ENCODE data around the gene CDK7.
"Not testable (repeated sequence)": the region's sequence is repeated elsewhere in the genome, so short reads cannot be mapped to it uniquely, and the experiment has no call there.

CDK7 gene

GRCh38 chr5:69231851-69232250 lies 2.8 kb upstream of the CDK7 start:
- Histone ChIP-seq H3K4me1 (ENCODE audit: control insufficient read depth in 2 of 2, insufficient read depth in 1 of 2, low read depth in 1 of 2, low read length in 2 of 2) (no peaks in the 10 kb centered on the region), H2AK5ac (ENCODE audit: low read depth, low read length) (no peak overlapping the region), H3K9ac (ENCODE audit: low read depth, low read length, poor library complexity) (no peak overlapping the region), H2AFZ (ENCODE audit: low read length) (no peak overlapping the region), H3K36me3 (replicated peaks in 1 of 2; ENCODE audit: control insufficient read depth in 2 of 2, insufficient read depth in 2 of 2, low read length in 2 of 2) (peaks cover 2 to 34% of the 10 kb centered on the region in 2 donors), H3K18ac (ENCODE audit: low read length) (no peak overlapping the region), H2BK5ac (ENCODE audit: low read length) (no peak overlapping the region), H3K9me3 (replicated peaks in 1 of 2; ENCODE audit: control insufficient read depth in 2 of 2, insufficient read depth in 1 of 2, low read depth in 1 of 2, low read length in 2 of 2) (no peaks in the 10 kb centered on the region), H3K14ac (ENCODE audit: low read length) (no peak overlapping the region), H3K79me1 (ENCODE audit: low read depth, low read length) (no peaks in the 10 kb centered on the region), H3K27me3 (ENCODE audit: control insufficient read depth in 3 of 3, insufficient read depth in 3 of 3, low read depth in 1 of 3, low read length in 3 of 3) (no peaks in the 10 kb centered on the region), H3K4ac (ENCODE audit: low read length) (no peak overlapping the region), H3K27ac (replicated peaks; ENCODE audit: low read length) (no peak overlapping the region), H3K4me2 (ENCODE audit: insufficient read depth, low read length, poor library complexity, severe bottlenecking) (no peak overlapping the region), H4K91ac (ENCODE audit: low read depth, low read length, poor library complexity) (no peak overlapping the region), H3K23ac (ENCODE audit: low read depth, low read length, poor library complexity) (no peak overlapping the region), H4K8ac (ENCODE audit: low read depth, low read length) (no peak overlapping the region), H2BK120ac (ENCODE audit: low read depth, low read length) (no peak overlapping the region), H3K4me3 (ENCODE audit: low read length in 2 of 2) (no peak overlapping the region), H2BK15ac (ENCODE audit: low read length) (no peak overlapping the region), H2BK12ac (ENCODE audit: low read length) (no peak overlapping the region)
- no peak for DNase-seq (ENCODE audit: low spot score)
- WGBS, 2 donors (ENCODE audit: extremely low coverage in 2 of 2, insufficient read length in 2 of 2, insufficient replicate concordance in 1 of 2) = no CpG with 5 or more reads among the region's 2 CpGs

- H2BK120ac ChIP-seq (ENCODE audit: low read depth, low read length); H3K4me1 ChIP-seq (ENCODE audit: control insufficient read depth in 2 of 2, insufficient read depth in 1 of 2, low read depth in 1 of 2, low read length in 2 of 2); H4K8ac ChIP-seq (ENCODE audit: low read depth, low read length); H3K14ac ChIP-seq (ENCODE audit: low read length); H2BK5ac ChIP-seq (ENCODE audit: low read length); H3K9me3 ChIP-seq (replicated peaks in 1 of 2; ENCODE audit: control insufficient read depth in 2 of 2, insufficient read depth in 1 of 2, low read depth in 1 of 2, low read length in 2 of 2); H2AK5ac ChIP-seq (ENCODE audit: low read depth, low read length); H2AFZ ChIP-seq (ENCODE audit: low read length); H3K79me1 ChIP-seq (ENCODE audit: low read depth, low read length); H3K23ac ChIP-seq (ENCODE audit: low read depth, low read length, poor library complexity); H3K18ac ChIP-seq (ENCODE audit: low read length); H3K4ac ChIP-seq (ENCODE audit: low read length); H3K4me2 ChIP-seq (ENCODE audit: insufficient read depth, low read length, poor library complexity, severe bottlenecking); DNase-seq (ENCODE audit: low spot score); H3K27ac ChIP-seq (replicated peaks; ENCODE audit: low read length); H3K4me3 ChIP-seq (ENCODE audit: low read length in 2 of 2); H2BK12ac ChIP-seq (ENCODE audit: low read length); H3K27me3 ChIP-seq (ENCODE audit: control insufficient read depth in 3 of 3, insufficient read depth in 3 of 3, low read depth in 1 of 3, low read length in 3 of 3); H3K9ac ChIP-seq (ENCODE audit: low read depth, low read length, poor library complexity); H4K91ac ChIP-seq (ENCODE audit: low read depth, low read length, poor library complexity); H2BK15ac ChIP-seq (ENCODE audit: low read length): not testable (repeated sequence)
- WGBS, 2 donors (ENCODE audit: extremely low coverage in 2 of 2, insufficient read length in 2 of 2, insufficient replicate concordance in 1 of 2) = no CpG with 5 or more reads among the region's 9 CpGs
- peaks cover 3 to 42% of the 10 kb centered on the region in 2 donors for H3K36me3 ChIP-seq (replicated peaks in 1 of 2; ENCODE audit: control insufficient read depth in 2 of 2, insufficient read depth in 2 of 2, low read length in 2 of 2)
Observed at GRCh38 chr5:69236733-69237132, 2.0 kb downstream of the CDK7 start.

- DNase-seq (ENCODE audit: low spot score) = no peak
- H3K4ac ChIP-seq (ENCODE audit: low read length) = no peak overlapping the region
- H4K91ac ChIP-seq (ENCODE audit: low read depth, low read length, poor library complexity) = no peak overlapping the region
- H2BK12ac ChIP-seq (ENCODE audit: low read length) = no peak overlapping the region
- H3K18ac ChIP-seq (ENCODE audit: low read length) = no peak overlapping the region
- H2BK5ac ChIP-seq (ENCODE audit: low read length) = no peak overlapping the region
- H3K4me3 ChIP-seq (ENCODE audit: low read length in 2 of 2) = no peak overlapping the region
- no peaks in the 10 kb centered on the region for H3K4me1 ChIP-seq (ENCODE audit: control insufficient read depth in 2 of 2, insufficient read depth in 1 of 2, low read depth in 1 of 2, low read length in 2 of 2)
- H3K4me2 ChIP-seq (ENCODE audit: insufficient read depth, low read length, poor library complexity, severe bottlenecking) = no peak overlapping the region
- H3K14ac ChIP-seq (ENCODE audit: low read length) = no peak overlapping the region
- H2AK5ac ChIP-seq (ENCODE audit: low read depth, low read length) = no peak overlapping the region
- H3K36me3 ChIP-seq (replicated peaks in 1 of 2; ENCODE audit: control insufficient read depth in 2 of 2, insufficient read depth in 2 of 2, low read length in 2 of 2) = peaks cover 3 to 45% of the 10 kb centered on the region in 2 donors
- no peak overlapping the region for H3K23ac ChIP-seq (ENCODE audit: low read depth, low read length, poor library complexity)
- H3K9me3 ChIP-seq (replicated peaks in 1 of 2; ENCODE audit: control insufficient read depth in 2 of 2, insufficient read depth in 1 of 2, low read depth in 1 of 2, low read length in 2 of 2) = peaks cover 0 to 10% of the 10 kb centered on the region in 2 donors
- H2BK15ac ChIP-seq (ENCODE audit: low read length) = no peak overlapping the region
- H2BK120ac ChIP-seq (ENCODE audit: low read depth, low read length) = no peak overlapping the region
- no peak overlapping the region for H4K8ac ChIP-seq (ENCODE audit: low read depth, low read length)
- H3K9ac ChIP-seq (ENCODE audit: low read depth, low read length, poor library complexity) = no peak overlapping the region
- no peak overlapping the region for H3K27ac ChIP-seq (replicated peaks; ENCODE audit: low read length)
- no peak overlapping the region for H2AFZ ChIP-seq (ENCODE audit: low read length)
- no peaks in the 10 kb centered on the region for H3K27me3 ChIP-seq (ENCODE audit: control insufficient read depth in 3 of 3, insufficient read depth in 3 of 3, low read depth in 1 of 3, low read length in 3 of 3)
- peaks cover 2% of the 10 kb centered on the region for H3K79me1 ChIP-seq (ENCODE audit: low read depth, low read length)
- WGBS, 2 donors (ENCODE audit: extremely low coverage in 2 of 2, insufficient read length in 2 of 2, insufficient replicate concordance in 1 of 2) = no CpG with 5 or more reads among the region's 3 CpGs
Observed at GRCh38 chr5:69237877-69238276, 3.2 kb downstream of the CDK7 start.

DNA sequence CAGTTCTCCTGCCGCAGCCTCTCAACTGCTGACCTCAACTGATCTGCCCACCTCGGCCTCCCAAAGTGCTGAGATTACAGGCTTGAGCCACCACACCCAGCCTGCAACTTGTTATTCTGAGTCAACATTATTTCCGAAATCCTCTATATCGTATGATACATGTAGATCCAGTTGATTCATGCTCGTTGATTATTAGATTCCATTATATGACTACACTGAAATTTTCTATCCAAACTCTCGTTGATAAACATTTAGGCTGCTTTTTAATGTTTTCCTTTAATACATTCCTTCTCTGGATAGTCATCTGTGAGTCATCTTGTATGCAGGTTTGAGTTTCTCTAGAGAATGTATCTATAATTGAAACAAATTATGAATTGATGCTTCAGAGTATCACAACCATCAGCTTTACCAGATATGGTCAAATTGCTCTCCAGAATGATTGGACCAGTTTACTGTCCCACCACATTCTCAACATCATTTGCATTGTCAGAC lies 4.1 kb downstream of the CDK7 start:
- Histone ChIP-seq H2AK5ac (ENCODE audit: low read depth, low read length) (no peak overlapping the region), H4K8ac (ENCODE audit: low read depth, low read length) (no peak overlapping the region), H3K79me1 (ENCODE audit: low read depth, low read length) (peaks cover 2% of the 10 kb centered on the region), H2BK15ac (ENCODE audit: low read length) (no peak overlapping the region), H3K27me3 (ENCODE audit: control insufficient read depth in 3 of 3, insufficient read depth in 3 of 3, low read depth in 1 of 3, low read length in 3 of 3) (no peaks in the 10 kb centered on the region), H2BK5ac (ENCODE audit: low read length) (no peak overlapping the region), H3K4ac (ENCODE audit: low read length) (no peak overlapping the region), H4K91ac (ENCODE audit: low read depth, low read length, poor library complexity) (no peak overlapping the region), H3K4me2 (ENCODE audit: insufficient read depth, low read length, poor library complexity, severe bottlenecking) (no peak overlapping the region), H3K23ac (ENCODE audit: low read depth, low read length, poor library complexity) (no peak overlapping the region), H3K18ac (ENCODE audit: low read length) (no peak overlapping the region), H2BK120ac (ENCODE audit: low read depth, low read length) (no peak overlapping the region), H2BK12ac (ENCODE audit: low read length) (no peak overlapping the region), H3K27ac (replicated peaks; ENCODE audit: low read length) (no peak overlapping the region), H3K9ac (ENCODE audit: low read depth, low read length, poor library complexity) (no peak overlapping the region), H3K4me3 (ENCODE audit: low read length in 2 of 2) (no peak overlapping the region), H2AFZ (ENCODE audit: low read length) (no peak overlapping the region), H3K9me3 (replicated peaks in 1 of 2; ENCODE audit: control insufficient read depth in 2 of 2, insufficient read depth in 1 of 2, low read depth in 1 of 2, low read length in 2 of 2) (peaks cover 0 to 10% of the 10 kb centered on the region in 2 donors), H3K4me1 (ENCODE audit: control insufficient read depth in 2 of 2, insufficient read depth in 1 of 2, low read depth in 1 of 2, low read length in 2 of 2) (no peaks in the 10 kb centered on the region), H3K14ac (ENCODE audit: low read length) (no peak overlapping the region), H3K36me3 (replicated peaks in 1 of 2; ENCODE audit: control insufficient read depth in 2 of 2, insufficient read depth in 2 of 2, low read length in 2 of 2) (peaks cover 3 to 49% of the 10 kb centered on the region in 2 donors)
- WGBS, 2 donors (ENCODE audit: extremely low coverage in 2 of 2, insufficient read length in 2 of 2, insufficient replicate concordance in 1 of 2) = no CpG with 5 or more reads among the region's 6 CpGs
- no peak for DNase-seq (ENCODE audit: low spot score)

Data from neuronal stem cell (in vitro differentiated cells).